Measurements from ENCODE around the gene WFDC5. TPM values are rescaled to one million over a fixed set of nuclear protein-coding genes. Genes with fewer than 3 reads are reported as not detected.

WFDC5 gene
- polyA plus RNA-seq, 3 donors = not detected

Other genes with a start within 250 kb of the WFDC5 start
- 100 to 1,000 TPM; 192 to 213 (median 197) TPM for gene YWHAB, start 229.5 kb downstream of the WFDC5 start, polyA plus RNA-seq (ENCODE audit: insufficient read length in 3 of 3)
- gene PABPC1L, start 205.1 kb downstream of the WFDC5 start, polyA plus RNA-seq (ENCODE audit: insufficient read length in 3 of 3) = 100 to 1,000 TPM in 1 of 3 donors, 10 to 100 TPM in 2; 44.8 to 112 (median 94.8) TPM
- gene TOMM34, start 154.8 kb downstream of the WFDC5 start, polyA plus RNA-seq (ENCODE audit: insufficient read length in 3 of 3) = 10 to 100 TPM; 38.7 to 43.0 (median 41.7) TPM
- gene STK4, start 148.7 kb downstream of the WFDC5 start, polyA plus RNA-seq (ENCODE audit: insufficient read length in 3 of 3) = 10 to 100 TPM; 14.8 to 20.7 (median 20.5) TPM
- under 1 TPM; 0.43 to 0.77 (median 0.55) TPM for gene KCNS1, start 14.0 kb downstream of the WFDC5 start, polyA plus RNA-seq (ENCODE audit: insufficient read length in 3 of 3)
- gene WFDC12, start 9.3 kb upstream of the WFDC5 start, polyA plus RNA-seq (ENCODE audit: insufficient read length in 3 of 3) = not detected
- gene PI3, start 59.7 kb upstream of the WFDC5 start, polyA plus RNA-seq (ENCODE audit: insufficient read length in 3 of 3) = not detected
- under 1 TPM in 1 of 3 donors, not detected in 2; 0.16 TPM for gene SEMG1, start 91.9 kb upstream of the WFDC5 start, polyA plus RNA-seq (ENCODE audit: insufficient read length in 3 of 3)
- gene SEMG2, start 106.2 kb upstream of the WFDC5 start, polyA plus RNA-seq (ENCODE audit: insufficient read length in 3 of 3) = under 1 TPM in 1 of 3 donors, not detected in 2; 0.10 TPM
- gene SLPI, start 139.4 kb upstream of the WFDC5 start, polyA plus RNA-seq (ENCODE audit: insufficient read length in 3 of 3) = under 1 TPM in 2 of 3 donors, not detected in 1; 0.28 to 0.69 TPM
- gene RBPJL, start 191.7 kb upstream of the WFDC5 start, polyA plus RNA-seq (ENCODE audit: insufficient read length in 3 of 3) = not detected
- gene MATN4, start 193.1 kb upstream of the WFDC5 start, polyA plus RNA-seq (ENCODE audit: insufficient read length in 3 of 3) = under 1 TPM; 0.21 to 0.43 (median 0.34) TPM
- 100 to 1,000 TPM; 136 to 187 (median 157) TPM for gene SDC4, start 233.2 kb upstream of the WFDC5 start, polyA plus RNA-seq (ENCODE audit: insufficient read length in 3 of 3)
- 10 to 100 TPM; 32.0 to 36.5 (median 36.1) TPM for gene SYS1, start 248.0 kb upstream of the WFDC5 start, polyA plus RNA-seq (ENCODE audit: insufficient read length in 3 of 3)

All from renal pelvis (tissue), 3 donors.